Measurements from ENCODE around the gene NTN1. TPM values are rescaled to one million over a fixed set of nuclear protein-coding genes. Genes with fewer than 3 reads are reported as not detected.

The NTN1 gene
- total and polyA plus RNA-seq, 2 of the 4 experiments (the other 2 are of a cell fraction): under 0.01 to 0.07 TPM

DNA sequence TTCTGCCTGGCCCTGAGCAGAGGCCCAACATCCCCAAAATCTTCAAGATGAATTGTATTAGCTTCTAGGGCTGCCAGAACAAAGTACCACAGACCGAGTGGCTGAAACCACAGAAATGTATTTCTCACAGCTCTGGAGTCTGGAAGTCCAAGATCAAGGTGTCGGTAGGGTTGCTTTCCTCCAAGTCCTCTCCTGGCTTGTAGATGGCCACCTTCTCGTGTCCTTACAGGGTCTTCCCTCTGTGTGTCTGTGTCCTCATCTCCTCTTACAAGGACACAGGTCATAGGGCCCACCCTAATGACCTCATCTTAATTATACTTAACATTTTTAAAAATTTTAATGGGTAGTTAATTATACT is 215.7 kb downstream of the NTN1 start:
- Histone ChIP-seq H4K20me1 (ENCODE audit: insufficient read depth, low read length) (no peaks in the 10 kb centered on the region; the same call in 1 of the 2 replicates), H3K27ac (ENCODE audit: insufficient read depth, low read length) (no peak overlapping the region), H3K18ac (ENCODE audit: low read depth, low read length) (no peak overlapping the region), H3K4me2 (ENCODE audit: low read depth, low read length) (no peak overlapping the region), H3K9me3 (ENCODE audit: control insufficient read depth, insufficient read depth, low read length) (no peaks in the 10 kb centered on the region), H3K9me1 (ENCODE audit: insufficient read depth, low read length) (peaks cover 12% of the 10 kb centered on the region), H3K9ac (ENCODE audit: low read depth, low read length) (no peak overlapping the region), H3K4ac (ENCODE audit: low read depth, low read length) (no peak overlapping the region), H2BK15ac (ENCODE audit: low read depth, low read length) (no peak overlapping the region), H2AK5ac (ENCODE audit: low read depth, low read length) (no peak overlapping the region), H2BK5ac (ENCODE audit: low read depth, low read length, poor library complexity, severe bottlenecking) (no peak overlapping the region), H3K4me3 (ENCODE audit: insufficient read depth, low read depth, low read length) (no peak overlapping the region), H2AFZ (replicated peaks; ENCODE audit: low read length, poor library complexity) (no peak overlapping the region), H2AK9ac (replicated peaks; ENCODE audit: low read depth, low read length, poor library complexity) (no peak overlapping the region), H3K14ac (replicated peaks; ENCODE audit: low read depth, low read length) (no peak overlapping the region), H4K8ac (ENCODE audit: low read depth in 2 of 2, low read length in 2 of 2) (no peak overlapping the region), H2BK20ac (ENCODE audit: low read depth, low read length) (no peak overlapping the region), H2BK120ac (ENCODE audit: low read depth, low read length) (no peak overlapping the region), H4K91ac (ENCODE audit: insufficient read depth, low read depth, low read length) (no peak overlapping the region), H3K79me1 (ENCODE audit: low read depth in 1 of 2, low read length in 2 of 2) (no peaks in the 10 kb centered on the region), H3K23ac (ENCODE audit: low read depth, low read length) (no peak overlapping the region), H3K27me3 (ENCODE audit: control insufficient read depth, insufficient read depth, low read length) (no peaks in the 10 kb centered on the region; the same call in 1 of the 2 replicates), H3K56ac (ENCODE audit: extremely low read depth, insufficient read depth, low read length) (no peak overlapping the region), H3K4me1 (ENCODE audit: control insufficient read depth, insufficient read depth, low read length) (peaks cover 16% of the 10 kb centered on the region), H4K5ac (ENCODE audit: low read depth, low read length) (no peak overlapping the region), H3K36me3 (ENCODE audit: control insufficient read depth, insufficient read depth, low read length) (no peaks in the 10 kb centered on the region)
- TF ChIP-seq RFX5 (IDR thresholded peaks at IDR 0.05; ENCODE audit: low read depth, low read length) (no peak), RAD21 (IDR thresholded peaks at IDR 0.05; ENCODE audit: low read length) (no peak), RCOR1 (IDR thresholded peaks at IDR 0.05; ENCODE audit: insufficient replicate concordance, low read length) (no peak), NFE2L2 (IDR thresholded peaks at IDR 0.05; ENCODE audit: low read depth, low read length) (no peak), CHD1 (IDR thresholded peaks at IDR 0.05; ENCODE audit: low read depth, low read length) (no peak), CEBPB (IDR thresholded peaks at IDR 0.05; ENCODE audit: low read depth, low read length) (no peak), SMC3 (IDR thresholded peaks at IDR 0.05; ENCODE audit: low read depth, low read length) (no peak), POLR2A (IDR thresholded peaks at IDR 0.05; ENCODE audit: low read depth, low read length) (no peak), MAFK (IDR thresholded peaks at IDR 0.05; ENCODE audit: low read depth, low read length) (no peak), FOS (IDR thresholded peaks at IDR 0.05; ENCODE audit: low read depth, low read length) (no peak), MAZ (IDR thresholded peaks at IDR 0.05; ENCODE audit: borderline replicate concordance, low read depth, low read length) (no peak), BHLHE40 (IDR thresholded peaks at IDR 0.05; ENCODE audit: low read depth, low read length) (no peak), MXI1 (IDR thresholded peaks at IDR 0.05; ENCODE audit: borderline replicate concordance, low read depth, low read length) (no peak)
- TF ChIP-seq, protein P1, sequence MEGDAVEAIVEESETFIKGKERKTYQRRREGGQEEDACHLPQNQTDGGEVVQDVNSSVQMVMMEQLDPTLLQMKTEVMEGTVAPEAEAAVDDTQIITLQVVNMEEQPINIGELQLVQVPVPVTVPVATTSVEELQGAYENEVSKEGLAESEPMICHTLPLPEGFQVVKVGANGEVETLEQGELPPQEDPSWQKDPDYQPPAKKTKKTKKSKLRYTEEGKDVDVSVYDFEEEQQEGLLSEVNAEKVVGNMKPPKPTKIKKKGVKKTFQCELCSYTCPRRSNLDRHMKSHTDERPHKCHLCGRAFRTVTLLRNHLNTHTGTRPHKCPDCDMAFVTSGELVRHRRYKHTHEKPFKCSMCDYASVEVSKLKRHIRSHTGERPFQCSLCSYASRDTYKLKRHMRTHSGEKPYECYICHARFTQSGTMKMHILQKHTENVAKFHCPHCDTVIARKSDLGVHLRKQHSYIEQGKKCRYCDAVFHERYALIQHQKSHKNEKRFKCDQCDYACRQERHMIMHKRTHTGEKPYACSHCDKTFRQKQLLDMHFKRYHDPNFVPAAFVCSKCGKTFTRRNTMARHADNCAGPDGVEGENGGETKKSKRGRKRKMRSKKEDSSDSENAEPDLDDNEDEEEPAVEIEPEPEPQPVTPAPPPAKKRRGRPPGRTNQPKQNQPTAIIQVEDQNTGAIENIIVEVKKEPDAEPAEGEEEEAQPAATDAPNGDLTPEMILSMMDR (conservative IDR thresholded peaks at IDR 0.05; ENCODE audit: low read depth, low read length): no peak
- TF ChIP-seq, protein P2, sequence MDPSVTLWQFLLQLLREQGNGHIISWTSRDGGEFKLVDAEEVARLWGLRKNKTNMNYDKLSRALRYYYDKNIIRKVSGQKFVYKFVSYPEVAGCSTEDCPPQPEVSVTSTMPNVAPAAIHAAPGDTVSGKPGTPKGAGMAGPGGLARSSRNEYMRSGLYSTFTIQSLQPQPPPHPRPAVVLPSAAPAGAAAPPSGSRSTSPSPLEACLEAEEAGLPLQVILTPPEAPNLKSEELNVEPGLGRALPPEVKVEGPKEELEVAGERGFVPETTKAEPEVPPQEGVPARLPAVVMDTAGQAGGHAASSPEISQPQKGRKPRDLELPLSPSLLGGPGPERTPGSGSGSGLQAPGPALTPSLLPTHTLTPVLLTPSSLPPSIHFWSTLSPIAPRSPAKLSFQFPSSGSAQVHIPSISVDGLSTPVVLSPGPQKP (IDR thresholded peaks at IDR 0.05; ENCODE audit: borderline replicate concordance, low read depth, low read length): no peak
- TF ChIP-seq, protein P3, sequence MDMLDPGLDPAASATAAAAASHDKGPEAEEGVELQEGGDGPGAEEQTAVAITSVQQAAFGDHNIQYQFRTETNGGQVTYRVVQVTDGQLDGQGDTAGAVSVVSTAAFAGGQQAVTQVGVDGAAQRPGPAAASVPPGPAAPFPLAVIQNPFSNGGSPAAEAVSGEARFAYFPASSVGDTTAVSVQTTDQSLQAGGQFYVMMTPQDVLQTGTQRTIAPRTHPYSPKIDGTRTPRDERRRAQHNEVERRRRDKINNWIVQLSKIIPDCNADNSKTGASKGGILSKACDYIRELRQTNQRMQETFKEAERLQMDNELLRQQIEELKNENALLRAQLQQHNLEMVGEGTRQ (IDR thresholded peaks at IDR 0.05; ENCODE audit: low read depth, low read length): no peak
- no peak for DNase-seq
- in situ Hi-C loops (cut with MboI; ENCODE audit: low sequenced_read_pairs): no loop called here
- CTCF ChIA-PET: interaction anchor here (0.6 kb wide), 1 partner anchor 88 kb away, joined by 4 read pairs; no protein-coding TSS in a partner anchor
- dilution Hi-C loops (cut with HindIII; ENCODE audit: low sequenced_read_pairs, unreplicated experiment): no loop called here
- 100% methylated on average over 1 of the region's 3 CpGs; no CpG with 5 or more reads in 1 of the 2 experiments for WGBS, 2 experiments (ENCODE audit: extremely low coverage in 2 of 2, insufficient read length in 1 of 2)
- POLR2A ChIA-PET (ENCODE audit: unreplicated experiment): no interaction called here
- intact Hi-C loops (cut with micrococcal nuclease): no loop called here
- ATAC-seq (ENCODE audit: low read depth): no peak
- no TSS peak for BruUV-seq (replicated peaks)
